HepG2 (cell line): Measurements from ENCODE around the gene SMG5. TPM values are rescaled to one million over a fixed set of nuclear protein-coding genes. Genes with fewer than 3 reads are reported as not detected.

Experiments
- ATAC-seq: fragments of 200-7000 bp; cut with Tn5 transposase; 3 replicates; pipeline ENCODE4 v1.9.1; 2020; ENCODE audit warnings: mild to moderate bottlenecking, moderate library complexity
- BruUV-seq: library from RNA; stranded (reverse); fragments of 400-500 nt; replicated peaks from 2 replicates; lab custom pipeline; 2021; lab: Mats Ljungman, UMichigan
- CTCF ChIA-PET: fragments of 300-600 bp; formaldehyde crosslinking; extraction: SDS; loops from one replicate; lab custom pipeline; 2021; ENCODE audit warnings: low total read pairs, inconsistent platforms, low intra/inter-chr PET ratio; lab: Yijun Ruan, JAX
- POLR2A ChIA-PET: fragments of 350-600 bp; sonication (Branson Sonifier 250); formaldehyde crosslinking; loops from one replicate; lab custom pipeline; 2020; ENCODE audit warnings: antibody characterized with exemption, inconsistent platforms; lab: Yijun Ruan, JAX
- DNase-seq: peaks from one replicate; pipeline ENCODE4 v3.0.0-alpha.2; 2015; ENCODE audit warnings: low spot score
- FAIRE-seq: peaks from 3 replicates; lab custom pipeline; 2011; peaks lifted over from hg19 to GRCh38; lab: Jason Lieb, UNC
- H2AFZ ChIP-seq: one replicate; pipeline ENCODE4 v1.6.1; 2011; ENCODE audit warnings: low read length, inconsistent platforms
- H3K27ac ChIP-seq: fragments of 300-600 bp; 3 replicates; pipeline ENCODE4 v1.8.0; 2011; ENCODE audit warnings: mixed run types, mild to moderate bottlenecking, mixed read lengths, low read length, inconsistent platforms; ENCODE audit not compliant: insufficient read depth; ENCODE audit errors: extremely low read length
- H3K27me3 ChIP-seq, 2 experiments: fragments of 200-600 bp in 1 of 2; 2 replicates in 1 of 2; 3 replicates in 1 of 2; pipeline versions ENCODE4 v1.6.0 to v1.8.0; 2011; ENCODE audit warnings: low read length in 2 of 2, mild to moderate bottlenecking in 2 of 2, moderate library complexity in 2 of 2, inconsistent platforms in 1 of 2; ENCODE audit not compliant: insufficient read depth in 2 of 2, control insufficient read depth in 1 of 2
- H3K36me3 ChIP-seq, 2 experiments: fragments of 200-600 bp in 1 of 2; replicated peaks in 1 of 2; 2 replicates in 1 of 2; 3 replicates in 1 of 2; pipeline versions ENCODE4 v1.5.1 to v1.8.0; 2011; ENCODE audit warnings: low read length in 2 of 2, inconsistent platforms in 1 of 2; ENCODE audit not compliant: insufficient read depth in 2 of 2, control insufficient read depth in 1 of 2
- H3K4me1 ChIP-seq: 2 replicates; pipeline ENCODE4 v1.5.1; 2012; ENCODE audit warnings: low read length, inconsistent platforms; ENCODE audit not compliant: insufficient read depth
- H3K4me2 ChIP-seq: 2 replicates; pipeline ENCODE4 v1.6.0; 2011; ENCODE audit warnings: low read depth, low read length, inconsistent platforms
- H3K4me3 ChIP-seq, 3 experiments: fragments of 200-600 bp in 1 of 3; sonication (generic), shearing (Covaris generic) in 1 of 3; replicated peaks in 1 of 3; 2 replicates each; pipeline ENCODE4 v1.5.1; 2011 to 2016; ENCODE audit warnings: low read length in 3 of 3, inconsistent platforms in 2 of 3, low read depth in 2 of 3, mild to moderate bottlenecking in 2 of 3, control low read depth in 1 of 3, mixed read lengths in 1 of 3; ENCODE audit not compliant: insufficient read depth in 1 of 3
- H3K79me2 ChIP-seq: one replicate; pipeline ENCODE4 v1.6.1; 2011; ENCODE audit warnings: low read length, inconsistent platforms; ENCODE audit not compliant: insufficient read depth
- H3K9ac ChIP-seq: 2 replicates; pipeline ENCODE4 v1.6.0; 2011; ENCODE audit warnings: mild to moderate bottlenecking, low read depth, low read length, inconsistent platforms; ENCODE audit not compliant: insufficient read depth
- H3K9me3 ChIP-seq: 2 replicates; pipeline ENCODE4 v1.5.1; 2012; ENCODE audit warnings: mild to moderate bottlenecking, low read length
- H4K20me1 ChIP-seq: 2 replicates; pipeline ENCODE4 v1.6.0; 2011; ENCODE audit warnings: inconsistent platforms, mild to moderate bottlenecking, low read length, moderate library complexity; ENCODE audit not compliant: insufficient read depth
- AGO1 ChIP-seq: fragments of 200-400 bp; formaldehyde crosslinking; IDR thresholded peaks from 2 replicates; pipeline ENCODE4 v1.6.1; 2017; ENCODE audit warnings: mild to moderate bottlenecking, low read depth, low read length, moderate library complexity; ENCODE audit not compliant: poor library complexity, severe bottlenecking
- HMGA1 ChIP-seq: sonication (generic); formaldehyde crosslinking; conservative IDR thresholded peaks from 2 replicates; pipeline ENCODE4 v1.4.0; 2020; ENCODE audit warnings: missing genetic modification reagents
- HOXA3 ChIP-seq: sonication (generic); formaldehyde crosslinking; IDR thresholded peaks from 2 replicates; pipeline ENCODE4 v1.5.0; 2020; ENCODE audit warnings: missing genetic modification reagents
- KDM6A ChIP-seq: IDR thresholded peaks from 2 replicates; pipeline ENCODE4 v1.6.1; 2016; ENCODE audit warnings: low read depth
- KLF6 ChIP-seq: IDR thresholded peaks from 2 replicates; pipeline ENCODE4 v1.8.0; 2016; ENCODE audit warnings: missing biosample characterization, missing genetic modification reagents
- MIER3 ChIP-seq: IDR thresholded peaks from 2 replicates; pipeline ENCODE4 v1.6.1; 2016; ENCODE audit warnings: missing compliant biosample characterization, borderline replicate concordance
- NFRKB ChIP-seq: fragments of 450-650 bp; IDR thresholded peaks from 2 replicates; pipeline ENCODE4 v1.6.1; 2017
- PCBP2 ChIP-seq: fragments of 200-400 bp; formaldehyde crosslinking; optimal IDR thresholded peaks from 2 replicates; pipeline ENCODE3; 2018; ENCODE audit warnings: low read length, low read depth; ENCODE audit not compliant: poor library complexity, severe bottlenecking
- POGZ ChIP-seq: sonication (generic); formaldehyde crosslinking; IDR thresholded peaks from 2 replicates; pipeline ENCODE4 v1.4.0; 2020; ENCODE audit warnings: mild to moderate bottlenecking, missing genetic modification reagents
- RBFOX2 ChIP-seq: fragments of 200-400 bp; formaldehyde crosslinking; IDR thresholded peaks from 2 replicates; pipeline ENCODE4 v1.6.1; 2017; ENCODE audit warnings: low read depth, mild to moderate bottlenecking, low read length
- SOX5 ChIP-seq: IDR thresholded peaks from 2 replicates; pipeline ENCODE4 v1.6.1; 2016; ENCODE audit warnings: borderline replicate concordance
- SP140L ChIP-seq: sonication (generic); formaldehyde crosslinking; IDR thresholded peaks from 2 replicates; pipeline ENCODE4 v1.4.0; 2020; ENCODE audit warnings: missing genetic modification reagents, borderline replicate concordance
- TBX3 ChIP-seq: fragments of 450-650 bp; IDR thresholded peaks from 2 replicates; pipeline ENCODE4 v1.6.1; 2017; ENCODE audit warnings: antibody characterized with exemption, mild to moderate bottlenecking, inconsistent platforms, borderline replicate concordance
- ZNF317 ChIP-seq: sonication (generic); formaldehyde crosslinking; IDR thresholded peaks from 2 replicates; pipeline ENCODE4 v1.5.0; 2020; ENCODE audit warnings: mild to moderate bottlenecking, missing genetic modification reagents
- ZNF367 ChIP-seq: sonication (generic); formaldehyde crosslinking; IDR thresholded peaks from 2 replicates; pipeline ENCODE4 v1.4.0; 2020; ENCODE audit warnings: missing genetic modification reagents, borderline replicate concordance
- WGBS: methylation state at CpG from one replicate; pipeline ENCODE4 v1.1.6; 2017; ENCODE audit warnings: low lambda C conversion rate; 5-methylcytosine and 5-hydroxymethylcytosine counted together
- in situ Hi-C: cut with HindIII; loops from 2 replicates; pipeline ENCODE4 v1.10.0; 2017; ENCODE audit warnings: low pct_unique_long_range_greater_than_20kb; ENCODE audit not compliant: extremely low pct_ligation_motif_present
- intact Hi-C: fragments of 100-400 bp; cut with micrococcal nuclease; formaldehyde crosslinking; loops from one replicate; pipeline ENCODE4 v1.10.0; 2022; ENCODE audit not compliant: unreplicated experiment
- polyA plus RNA-seq, 8 experiments: library from polyadenylated mRNA; depleted of rRNA in 3 of 8; stranded (reverse) in 7 of 8; unstranded in 1 of 8; fragments of >200 nt; fragmentation: Illumina TruSeq in 4 of 8; extraction: Trizol in 4 of 8; gene quantifications; 2 replicates each; pipeline versions ENCODE4 v1.2.1 to v1.2.3, GENCODE V29; 2011 to 2016; ENCODE audit warnings: low read depth in 4 of 8, missing spikeins in 1 of 8, mixed read lengths in 1 of 8; ENCODE audit not compliant: insufficient read depth in 1 of 8
- total RNA-seq, 5 experiments: library from RNA; depleted of rRNA; stranded (reverse); fragments of >200 nt; fragmentation: Illumina TruSeq; extraction: Trizol; gene quantifications; 2 replicates each; pipeline ENCODE4 v1.2.3, GENCODE V29; 2016; ENCODE audit warnings: low read depth in 1 of 5
- TF ChIP-seq, protein P1 (sequence below): sonication (generic); formaldehyde crosslinking; IDR thresholded peaks from 2 replicates; pipeline ENCODE4 v1.4.0; 2020; ENCODE audit warnings: missing genetic modification reagents
- TF ChIP-seq, protein P2 (sequence below): IDR thresholded peaks from 2 replicates; pipeline ENCODE4 v1.4.0; 2020; ENCODE audit warnings: mild to moderate bottlenecking, missing genetic modification reagents

SMG5 gene
- total and polyA plus RNA-seq, 2 of the 13 experiments (the other 11 are each of a cell fraction or from before 2014, with no cell fraction given), result 50.5 to 84.0 TPM

DNA sequence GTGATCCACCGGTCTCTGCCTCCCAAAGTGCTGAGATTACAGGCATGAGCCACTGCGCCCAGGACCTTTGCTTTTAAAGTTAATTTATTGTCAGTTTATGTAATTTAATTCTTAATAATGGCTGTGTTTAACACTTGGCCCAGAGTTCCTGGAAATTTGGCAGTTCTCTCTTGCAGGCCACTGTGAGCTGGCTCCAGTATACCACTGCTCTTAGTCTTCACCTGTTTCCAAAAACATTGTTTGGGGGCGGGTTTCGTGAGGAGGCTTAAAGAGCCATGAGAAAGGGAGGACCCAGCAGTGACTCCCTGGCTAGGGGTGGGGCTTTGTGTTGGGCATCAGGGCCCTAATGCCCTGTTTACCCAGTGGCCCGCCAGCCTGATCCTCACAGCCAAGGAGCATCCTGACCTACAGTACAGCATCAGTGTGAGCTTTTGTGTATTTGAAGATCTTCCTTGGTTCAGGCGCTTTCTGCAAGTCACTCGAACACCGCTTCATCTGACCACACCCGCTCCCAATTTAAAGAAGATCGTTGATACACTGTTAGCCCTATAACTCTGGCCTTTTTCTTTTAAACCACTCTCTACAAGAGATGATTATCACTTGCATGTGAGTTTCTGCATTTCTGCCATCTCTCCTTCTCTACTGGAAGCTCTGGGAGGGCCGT lies 52.7 kb downstream of the SMG5 start:
- H3K4me1 ChIP-seq, result peaks cover 9% of the 10 kb centered on the region
- peaks cover 11 to 44% of the 10 kb centered on the region in 2 experiments for H3K36me3 ChIP-seq
- BruUV-seq, result no TSS peak
- H3K9me3 ChIP-seq, result no peaks in the 10 kb centered on the region
- 96% methylated on average over 11 of the region's 11 CpGs for WGBS
- intact Hi-C loops, result no loop called here
- H3K4me3 ChIP-seq, result no peak overlapping the region
- no peak overlapping the region for H2AFZ ChIP-seq
- H3K9ac ChIP-seq, result no peak overlapping the region
- FAIRE-seq (no peak), ATAC-seq (no peak), DNase-seq (no peak)
- ChIA-PET POLR2A (interaction anchor here (1.1 to 1.7 kb wide), 2 partner anchors 17 to 79 kb away, joined by 3 to 4 read pairs; partner anchors contain the start of gene PMF1), CTCF (no interaction called here)
- H3K4me2 ChIP-seq, result no peak overlapping the region
- H3K27ac ChIP-seq, result no peak overlapping the region
- H3K27me3 ChIP-seq, result no peaks in the 10 kb centered on the region
- in situ Hi-C loops, result loop anchor here (5.0 kb wide), 1 partner anchor 88 kb away; no protein-coding TSS in a partner anchor
- H3K79me2 ChIP-seq, result no peaks in the 10 kb centered on the region
- no peaks in the 10 kb centered on the region for H4K20me1 ChIP-seq
- TF ChIP-seq PCBP2 (no peak), HMGA1 (CRISPR knock-in tag) (no peak), MIER3 (CRISPR knock-in tag) (no peak), SP140L (CRISPR knock-in tag) (no peak), KDM6A (CRISPR knock-in tag) (no peak), ZNF367 (no peak), ZNF317 (CRISPR knock-in tag) (no peak), SOX5 (CRISPR knock-in tag) (no peak), NFRKB (no peak), HOXA3 (CRISPR knock-in tag) (no peak), AGO1 (no peak), KLF6 (CRISPR knock-in tag) (no peak), POGZ (CRISPR knock-in tag) (no peak), TBX3 (no peak), RBFOX2 (no peak)
- TF ChIP-seq, protein P1, sequence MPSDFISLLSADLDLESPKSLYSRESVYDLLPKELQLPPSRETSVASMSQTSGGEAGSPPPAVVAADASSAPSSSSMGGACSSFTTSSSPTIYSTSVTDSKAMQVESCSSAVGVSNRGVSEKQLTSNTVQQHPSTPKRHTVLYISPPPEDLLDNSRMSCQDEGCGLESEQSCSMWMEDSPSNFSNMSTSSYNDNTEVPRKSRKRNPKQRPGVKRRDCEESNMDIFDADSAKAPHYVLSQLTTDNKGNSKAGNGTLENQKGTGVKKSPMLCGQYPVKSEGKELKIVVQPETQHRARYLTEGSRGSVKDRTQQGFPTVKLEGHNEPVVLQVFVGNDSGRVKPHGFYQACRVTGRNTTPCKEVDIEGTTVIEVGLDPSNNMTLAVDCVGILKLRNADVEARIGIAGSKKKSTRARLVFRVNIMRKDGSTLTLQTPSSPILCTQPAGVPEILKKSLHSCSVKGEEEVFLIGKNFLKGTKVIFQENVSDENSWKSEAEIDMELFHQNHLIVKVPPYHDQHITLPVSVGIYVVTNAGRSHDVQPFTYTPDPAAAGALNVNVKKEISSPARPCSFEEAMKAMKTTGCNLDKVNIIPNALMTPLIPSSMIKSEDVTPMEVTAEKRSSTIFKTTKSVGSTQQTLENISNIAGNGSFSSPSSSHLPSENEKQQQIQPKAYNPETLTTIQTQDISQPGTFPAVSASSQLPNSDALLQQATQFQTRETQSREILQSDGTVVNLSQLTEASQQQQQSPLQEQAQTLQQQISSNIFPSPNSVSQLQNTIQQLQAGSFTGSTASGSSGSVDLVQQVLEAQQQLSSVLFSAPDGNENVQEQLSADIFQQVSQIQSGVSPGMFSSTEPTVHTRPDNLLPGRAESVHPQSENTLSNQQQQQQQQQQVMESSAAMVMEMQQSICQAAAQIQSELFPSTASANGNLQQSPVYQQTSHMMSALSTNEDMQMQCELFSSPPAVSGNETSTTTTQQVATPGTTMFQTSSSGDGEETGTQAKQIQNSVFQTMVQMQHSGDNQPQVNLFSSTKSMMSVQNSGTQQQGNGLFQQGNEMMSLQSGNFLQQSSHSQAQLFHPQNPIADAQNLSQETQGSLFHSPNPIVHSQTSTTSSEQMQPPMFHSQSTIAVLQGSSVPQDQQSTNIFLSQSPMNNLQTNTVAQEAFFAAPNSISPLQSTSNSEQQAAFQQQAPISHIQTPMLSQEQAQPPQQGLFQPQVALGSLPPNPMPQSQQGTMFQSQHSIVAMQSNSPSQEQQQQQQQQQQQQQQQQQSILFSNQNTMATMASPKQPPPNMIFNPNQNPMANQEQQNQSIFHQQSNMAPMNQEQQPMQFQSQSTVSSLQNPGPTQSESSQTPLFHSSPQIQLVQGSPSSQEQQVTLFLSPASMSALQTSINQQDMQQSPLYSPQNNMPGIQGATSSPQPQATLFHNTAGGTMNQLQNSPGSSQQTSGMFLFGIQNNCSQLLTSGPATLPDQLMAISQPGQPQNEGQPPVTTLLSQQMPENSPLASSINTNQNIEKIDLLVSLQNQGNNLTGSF (CRISPR knock-in tag), result no peak
- TF ChIP-seq, protein P2, sequence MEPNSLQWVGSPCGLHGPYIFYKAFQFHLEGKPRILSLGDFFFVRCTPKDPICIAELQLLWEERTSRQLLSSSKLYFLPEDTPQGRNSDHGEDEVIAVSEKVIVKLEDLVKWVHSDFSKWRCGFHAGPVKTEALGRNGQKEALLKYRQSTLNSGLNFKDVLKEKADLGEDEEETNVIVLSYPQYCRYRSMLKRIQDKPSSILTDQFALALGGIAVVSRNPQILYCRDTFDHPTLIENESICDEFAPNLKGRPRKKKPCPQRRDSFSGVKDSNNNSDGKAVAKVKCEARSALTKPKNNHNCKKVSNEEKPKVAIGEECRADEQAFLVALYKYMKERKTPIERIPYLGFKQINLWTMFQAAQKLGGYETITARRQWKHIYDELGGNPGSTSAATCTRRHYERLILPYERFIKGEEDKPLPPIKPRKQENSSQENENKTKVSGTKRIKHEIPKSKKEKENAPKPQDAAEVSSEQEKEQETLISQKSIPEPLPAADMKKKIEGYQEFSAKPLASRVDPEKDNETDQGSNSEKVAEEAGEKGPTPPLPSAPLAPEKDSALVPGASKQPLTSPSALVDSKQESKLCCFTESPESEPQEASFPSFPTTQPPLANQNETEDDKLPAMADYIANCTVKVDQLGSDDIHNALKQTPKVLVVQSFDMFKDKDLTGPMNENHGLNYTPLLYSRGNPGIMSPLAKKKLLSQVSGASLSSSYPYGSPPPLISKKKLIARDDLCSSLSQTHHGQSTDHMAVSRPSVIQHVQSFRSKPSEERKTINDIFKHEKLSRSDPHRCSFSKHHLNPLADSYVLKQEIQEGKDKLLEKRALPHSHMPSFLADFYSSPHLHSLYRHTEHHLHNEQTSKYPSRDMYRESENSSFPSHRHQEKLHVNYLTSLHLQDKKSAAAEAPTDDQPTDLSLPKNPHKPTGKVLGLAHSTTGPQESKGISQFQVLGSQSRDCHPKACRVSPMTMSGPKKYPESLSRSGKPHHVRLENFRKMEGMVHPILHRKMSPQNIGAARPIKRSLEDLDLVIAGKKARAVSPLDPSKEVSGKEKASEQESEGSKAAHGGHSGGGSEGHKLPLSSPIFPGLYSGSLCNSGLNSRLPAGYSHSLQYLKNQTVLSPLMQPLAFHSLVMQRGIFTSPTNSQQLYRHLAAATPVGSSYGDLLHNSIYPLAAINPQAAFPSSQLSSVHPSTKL (CRISPR knock-in tag), result no peak
